Loucy (cell line): ENCODE data around the gene ANKRD18B.
"Not testable (repeated sequence)": the region's sequence is repeated elsewhere in the genome, so short reads cannot be mapped to it uniquely, and the experiment has no call there.

Experiments
- H2AFZ ChIP-seq: fragments of 200-600 bp; sonication (generic); 2 replicates; pipeline ENCODE4 v1.6.0; 2016; ENCODE audit warnings: antibody characterized with exemption, mild to moderate bottlenecking, low read length, moderate library complexity
- H3F3A ChIP-seq: fragments of 200-600 bp; 2 replicates; pipeline ENCODE4 v1.6.0; 2016; ENCODE audit warnings: antibody characterized with exemption, low read depth, mild to moderate bottlenecking
- H3K27me3 ChIP-seq: fragments of 200-600 bp; sonication (generic); 2 replicates; pipeline ENCODE4 v1.6.1; 2014; ENCODE audit warnings: low read length, mild to moderate bottlenecking; ENCODE audit not compliant: insufficient read depth, poor library complexity, severe bottlenecking
- H3K36me3 ChIP-seq: fragments of 200-600 bp; sonication (generic); 2 replicates; pipeline ENCODE4 v1.6.1; 2016; ENCODE audit warnings: low read length; ENCODE audit not compliant: insufficient read depth
- H3K4me1 ChIP-seq: fragments of 200-600 bp; sonication (generic); 2 replicates; pipeline ENCODE4 v1.5.1; 2014; ENCODE audit warnings: low read length, mild to moderate bottlenecking; ENCODE audit not compliant: insufficient read depth, poor library complexity, severe bottlenecking
- H3K4me2 ChIP-seq: fragments of 200-600 bp; sonication (generic); 2 replicates; pipeline ENCODE4 v1.6.0; 2014; ENCODE audit warnings: antibody characterized with exemption, low read length, low read depth, mild to moderate bottlenecking; ENCODE audit not compliant: poor library complexity, severe bottlenecking
- H3K4me3 ChIP-seq: fragments of 200-600 bp; sonication (generic); 2 replicates; pipeline ENCODE4 v1.5.1; 2014; ENCODE audit warnings: low read length, mild to moderate bottlenecking, mixed read lengths; ENCODE audit not compliant: poor library complexity, severe bottlenecking
- H3K79me2 ChIP-seq: fragments of 200-600 bp; sonication (generic); 2 replicates; pipeline ENCODE4 v1.6.1; 2014; ENCODE audit warnings: low read length; ENCODE audit not compliant: insufficient read depth
- H3K9ac ChIP-seq: fragments of 200-600 bp; sonication (generic); 2 replicates; pipeline ENCODE4 v1.6.0; 2014; ENCODE audit warnings: mild to moderate bottlenecking, low read depth, low read length, moderate library complexity; ENCODE audit not compliant: poor library complexity, severe bottlenecking
- H3K9me2 ChIP-seq: fragments of 200-600 bp; sonication (generic); replicated peaks from 2 replicates; pipeline ENCODE4 v1.6.1; 2016; ENCODE audit warnings: low read depth, low read length, mixed read lengths
- H3K9me3 ChIP-seq: fragments of 200-600 bp; sonication (generic); 2 replicates; pipeline ENCODE4 v1.6.1; 2014; ENCODE audit warnings: mild to moderate bottlenecking, antibody characterized with exemption, low read length, low read depth; ENCODE audit not compliant: insufficient read depth
- H4K20me1 ChIP-seq: fragments of 200-600 bp; sonication (generic); 2 replicates; pipeline ENCODE4 v1.6.0; 2014; ENCODE audit warnings: antibody characterized with exemption, low read length, mild to moderate bottlenecking; ENCODE audit not compliant: insufficient read depth, poor library complexity, severe bottlenecking

Gene ANKRD18B

GRCh38 chr9:33579996-33580395, 55.9 kb downstream of the ANKRD18B start:
- H3K4me2 ChIP-seq, H3K9ac ChIP-seq, H3K4me1 ChIP-seq, H3K36me3 ChIP-seq, H3K79me2 ChIP-seq, H3F3A ChIP-seq, H4K20me1 ChIP-seq, H3K4me3 ChIP-seq, H3K9me2 ChIP-seq, H2AFZ ChIP-seq, H3K9me3 ChIP-seq, H3K27me3 ChIP-seq: not testable (repeated sequence)

- H3K27me3 ChIP-seq, H3K36me3 ChIP-seq, H3K9me2 ChIP-seq, H3K4me3 ChIP-seq, H3K9ac ChIP-seq, H3K4me1 ChIP-seq, H3K9me3 ChIP-seq, H3K4me2 ChIP-seq, H3K79me2 ChIP-seq, H2AFZ ChIP-seq, H4K20me1 ChIP-seq, H3F3A ChIP-seq: not testable (repeated sequence)
These were observed 58.6 kb downstream of the ANKRD18B start for GRCh38 chr9:33582686-33583085.

- H3K36me3 ChIP-seq, H3K9me3 ChIP-seq, H3K9me2 ChIP-seq, H4K20me1 ChIP-seq, H3K9ac ChIP-seq, H3F3A ChIP-seq, H2AFZ ChIP-seq, H3K4me2 ChIP-seq, H3K4me1 ChIP-seq, H3K27me3 ChIP-seq, H3K79me2 ChIP-seq, H3K4me3 ChIP-seq: not testable (repeated sequence)
These were observed 62.1 kb downstream of the ANKRD18B start for GRCh38 chr9:33586128-33586527.

GRCh38 chr9:33587799-33588198, 63.7 kb downstream of the ANKRD18B start:
- H3K79me2 ChIP-seq, H3K27me3 ChIP-seq, H4K20me1 ChIP-seq, H3K4me2 ChIP-seq, H3F3A ChIP-seq, H3K36me3 ChIP-seq, H3K9me3 ChIP-seq, H3K4me1 ChIP-seq, H3K9me2 ChIP-seq, H3K4me3 ChIP-seq, H3K9ac ChIP-seq, H2AFZ ChIP-seq: not testable (repeated sequence)

GRCh38 chr9:33588876-33589275, 64.8 kb downstream of the ANKRD18B start:
- H3K4me3 ChIP-seq, H3K9me3 ChIP-seq, H3K4me1 ChIP-seq, H3K79me2 ChIP-seq, H3K36me3 ChIP-seq, H3K4me2 ChIP-seq, H3K9me2 ChIP-seq, H4K20me1 ChIP-seq, H3K9ac ChIP-seq, H3F3A ChIP-seq, H2AFZ ChIP-seq, H3K27me3 ChIP-seq: not testable (repeated sequence)

- not testable (repeated sequence) for H3K9me3 ChIP-seq, H4K20me1 ChIP-seq, H3K9ac ChIP-seq
These were observed 66.8 kb downstream of the ANKRD18B start for GRCh38 chr9:33590857-33591256.

GRCh38 chr9:33596974-33597373, 72.9 kb downstream of the ANKRD18B start:
- H3K9me2 ChIP-seq, H3F3A ChIP-seq, H3K79me2 ChIP-seq, H4K20me1 ChIP-seq, H3K9me3 ChIP-seq, H3K36me3 ChIP-seq, H3K4me1 ChIP-seq, H2AFZ ChIP-seq, H3K27me3 ChIP-seq, H3K4me2 ChIP-seq, H3K9ac ChIP-seq, H3K4me3 ChIP-seq: not testable (repeated sequence)

More at GRCh38 chr9:33590857-33591256, 66.8 kb downstream of the ANKRD18B start:
- H3K79me2 ChIP-seq, H3F3A ChIP-seq, H3K4me3 ChIP-seq, H3K4me1 ChIP-seq, H3K27me3 ChIP-seq, H3K4me2 ChIP-seq, H2AFZ ChIP-seq, H3K36me3 ChIP-seq, H3K9me2 ChIP-seq: not testable (repeated sequence)

GRCh38 chr9:33597386-33597785, 73.3 kb downstream of the ANKRD18B start:
- not testable (repeated sequence) for H4K20me1 ChIP-seq, H3K36me3 ChIP-seq, H3K4me3 ChIP-seq, H3K4me1 ChIP-seq, H2AFZ ChIP-seq, H3F3A ChIP-seq, H3K27me3 ChIP-seq, H3K9me3 ChIP-seq, H3K9ac ChIP-seq, H3K4me2 ChIP-seq, H3K79me2 ChIP-seq, H3K9me2 ChIP-seq
